T-helper 2 cell (primary cell): Measurements from ENCODE around the gene DUSP10.

Experiments
- DNase-seq, 5 experiments: peaks; one replicate each; pipeline versions ENCODE4 v3.0.0 to v3.0.0-alpha.2; 2012 to 2022

The DUSP10 gene

GRCh38 chr1:221712776-221713431 lies 29.0 kb downstream of the DUSP10 start:
- DNase-seq, result peak; percentile 36 to 96 (median 73)

- DNase-seq, result peak in 3 of 5 experiments; percentile 43 to 96 (median 73)
These were observed 29.6 kb downstream of the DUSP10 start for GRCh38 chr1:221712198-221712684.

DNA sequence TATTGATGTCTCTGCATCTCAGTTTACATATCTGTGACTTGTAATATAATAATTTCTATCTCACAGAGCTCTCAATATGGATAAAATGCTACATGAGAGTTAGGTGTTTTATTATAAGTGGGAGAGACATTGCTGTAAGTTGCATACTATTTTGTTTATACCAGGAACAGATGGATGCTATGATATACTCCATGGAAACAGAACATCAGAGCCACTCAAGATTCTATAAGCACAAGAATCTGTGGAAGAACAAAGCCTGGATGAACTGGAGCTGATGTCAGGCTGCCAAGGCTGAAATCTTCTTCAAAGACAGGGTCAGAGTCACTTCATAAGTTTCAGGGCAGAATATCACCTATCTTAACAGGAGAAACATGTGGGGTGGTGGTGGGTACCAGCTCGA lies 30.2 kb downstream of the DUSP10 start:
- DNase-seq, result no peak

DNA sequence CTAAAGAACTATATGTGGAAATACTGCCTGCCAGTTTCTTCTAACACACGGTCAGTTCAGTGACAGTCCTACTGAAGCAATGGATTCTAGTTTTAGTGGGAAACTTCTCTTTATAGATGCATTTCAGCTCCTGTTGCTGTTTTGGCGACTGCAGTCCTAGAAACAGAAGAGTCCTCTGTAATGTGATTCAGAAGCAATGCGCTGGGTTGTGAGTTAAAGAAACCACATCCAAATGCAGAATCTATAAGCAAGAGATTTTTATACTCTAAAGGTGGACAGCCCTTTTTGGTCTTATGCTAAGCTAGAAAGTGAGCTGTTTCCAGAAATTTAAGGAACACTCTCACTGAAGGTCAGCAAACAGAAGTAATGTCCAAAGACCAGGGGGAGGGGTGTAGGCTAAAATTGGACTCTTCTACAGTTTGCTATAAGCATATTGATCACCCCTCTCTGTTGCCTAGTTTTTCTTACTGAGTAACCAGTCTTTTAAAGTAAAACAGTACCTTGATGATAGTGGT lies 30.8 kb downstream of the DUSP10 start:
- DNase-seq, result peak in 1 of 5 experiments; percentile 55

DNA sequence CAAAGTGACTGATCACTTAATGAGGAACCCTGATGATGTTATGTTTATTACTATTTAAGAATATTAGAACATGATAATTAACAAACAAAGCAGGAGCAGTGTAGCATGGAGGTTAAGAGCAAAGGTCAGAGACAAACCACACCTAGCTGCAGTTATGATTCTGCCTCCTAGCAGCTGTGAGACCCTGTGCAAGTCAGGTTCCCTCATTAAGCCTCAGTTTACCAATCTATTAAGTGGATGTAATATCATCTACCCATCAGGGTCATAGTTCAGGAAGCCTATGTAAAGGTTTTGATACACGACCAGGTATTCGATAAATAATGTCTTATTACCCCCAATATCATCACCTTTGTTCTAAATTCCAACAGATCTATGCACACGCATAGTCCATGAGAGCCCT lies 32.0 kb downstream of the DUSP10 start:
- DNase-seq, result no peak

DNA sequence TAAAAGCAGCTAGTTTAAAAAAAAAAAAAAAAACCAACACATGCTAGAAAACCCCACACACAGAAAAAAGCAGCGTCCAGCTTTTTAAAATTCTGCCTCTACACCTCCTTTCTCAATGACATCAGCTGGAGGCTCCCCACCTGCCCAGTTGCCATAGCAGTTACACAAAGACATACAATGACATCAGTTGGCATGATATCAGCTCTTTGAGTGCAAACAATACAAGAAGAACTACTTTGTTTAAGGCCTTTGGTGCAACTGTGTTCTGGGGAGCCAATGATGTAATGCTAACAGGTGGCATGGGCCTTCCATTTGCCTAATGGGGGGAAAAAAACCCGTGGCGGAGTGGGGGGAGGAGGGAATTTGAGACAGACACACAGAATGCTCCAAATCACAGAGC lies 32.9 kb downstream of the DUSP10 start:
- peak in 3 of 5 experiments; percentile 65 to 84 (median 74) for DNase-seq

DNA sequence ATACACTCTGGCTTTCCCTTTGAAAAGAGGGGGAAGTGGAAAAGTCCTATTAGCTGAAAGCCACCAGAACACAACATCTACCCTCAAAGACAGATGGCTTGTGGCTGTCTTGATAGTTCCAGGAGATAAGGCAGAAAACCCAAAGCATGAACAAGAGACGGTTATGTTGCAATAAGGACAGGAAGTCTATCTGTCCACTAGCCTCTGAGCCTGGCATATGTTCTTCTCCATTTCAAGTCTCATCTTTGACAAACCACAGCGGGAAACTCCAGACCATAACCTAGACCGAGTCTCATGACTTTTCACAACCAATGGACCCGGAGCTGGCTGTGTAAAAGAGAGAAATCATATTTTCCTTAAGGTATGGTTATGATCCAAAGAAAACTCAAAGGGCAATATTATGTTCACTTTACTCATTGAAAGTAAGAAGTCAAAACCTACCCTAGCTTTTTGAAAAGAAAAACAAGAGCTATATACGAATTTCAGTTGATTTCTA lies 33.8 kb downstream of the DUSP10 start:
- DNase-seq, result peak in 4 of 5 experiments; percentile 17 to 95 (median 58)

DNA sequence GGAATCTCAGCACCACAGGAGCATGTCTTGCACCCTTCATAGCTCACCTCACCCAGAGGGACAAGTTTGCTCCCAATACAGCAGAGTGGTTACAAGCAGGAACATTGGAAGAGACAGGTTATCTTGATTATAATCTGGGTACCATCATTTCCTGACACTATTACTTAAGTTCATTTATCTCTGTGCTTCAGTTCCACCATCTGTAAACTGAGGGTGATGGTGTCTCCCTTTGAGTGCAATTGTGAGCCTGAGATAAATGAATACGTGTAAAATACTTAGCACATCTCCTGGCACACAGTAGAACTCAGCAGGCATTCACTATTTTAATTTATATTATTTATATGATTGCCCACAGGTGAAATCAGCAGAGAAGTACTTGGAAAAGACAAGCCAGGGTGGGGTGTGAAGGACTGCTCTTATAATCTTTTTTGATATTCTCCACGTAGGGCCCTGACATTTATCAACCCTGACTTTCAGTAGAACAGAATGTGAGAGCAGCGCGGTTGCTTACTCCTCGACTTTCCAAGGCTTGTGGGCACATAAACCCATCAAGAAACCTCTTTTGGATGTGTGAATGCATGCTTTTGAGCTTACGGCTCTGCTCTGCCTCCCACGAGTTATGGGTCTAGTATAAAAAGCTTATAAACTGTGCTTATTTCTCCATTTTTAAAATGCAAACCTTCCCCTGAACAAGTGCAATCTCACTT lies 34.9 kb downstream of the DUSP10 start:
- peak in 1 of 5 experiments; percentile 34 for DNase-seq

GRCh38 chr1:221706191-221706590 lies 35.7 kb downstream of the DUSP10 start:
- no peak for DNase-seq

DNA sequence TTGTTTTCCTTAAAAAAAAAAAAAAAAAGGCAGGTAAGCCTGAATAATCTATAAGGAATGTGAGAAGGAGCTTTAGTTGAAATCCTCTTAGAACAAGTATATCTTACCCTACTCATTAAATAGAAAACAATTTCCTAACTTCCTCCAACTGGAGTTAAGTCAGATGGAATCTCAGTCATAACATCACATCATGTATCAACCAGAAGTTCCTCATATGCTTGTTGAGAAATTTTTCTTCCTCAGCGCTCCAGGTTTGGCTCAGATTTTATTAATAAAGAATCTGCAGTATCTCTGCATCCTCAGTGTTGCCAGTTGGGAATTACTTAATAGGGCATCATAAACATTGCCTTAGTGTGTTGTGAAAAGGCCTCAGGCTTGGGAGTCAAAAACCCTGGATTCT lies 37.6 kb downstream of the DUSP10 start:
- DNase-seq, result no peak

DNA sequence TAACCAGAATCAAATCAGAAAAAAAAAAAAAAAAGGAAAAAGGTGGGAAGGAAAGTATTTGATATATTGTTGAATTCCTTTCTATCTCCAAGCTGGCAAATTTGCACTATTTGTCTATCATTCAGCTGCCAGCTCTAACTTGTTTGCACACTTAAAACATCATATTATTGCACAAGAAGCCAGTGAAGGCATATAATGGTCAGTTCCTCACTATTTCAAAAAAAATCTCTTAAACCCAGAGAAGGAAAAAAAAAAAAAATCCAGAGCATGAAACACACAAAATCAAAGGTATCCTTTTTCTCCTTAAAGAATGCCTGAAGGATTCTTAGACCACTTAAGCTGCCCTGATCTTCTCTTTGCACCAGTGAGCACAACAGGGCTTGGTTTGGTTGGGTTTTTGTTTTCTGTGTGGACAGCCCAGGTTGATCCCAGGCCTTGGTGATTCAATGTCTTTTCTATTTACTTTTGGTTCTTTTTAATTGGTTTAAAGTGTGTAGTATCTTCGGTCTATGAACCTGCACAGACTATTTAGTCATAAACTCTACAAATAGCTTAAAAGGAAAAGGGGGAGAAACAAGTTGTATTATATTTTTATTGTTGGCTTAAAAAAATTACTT lies 40.2 kb downstream of the DUSP10 start:
- no peak for DNase-seq

DNA sequence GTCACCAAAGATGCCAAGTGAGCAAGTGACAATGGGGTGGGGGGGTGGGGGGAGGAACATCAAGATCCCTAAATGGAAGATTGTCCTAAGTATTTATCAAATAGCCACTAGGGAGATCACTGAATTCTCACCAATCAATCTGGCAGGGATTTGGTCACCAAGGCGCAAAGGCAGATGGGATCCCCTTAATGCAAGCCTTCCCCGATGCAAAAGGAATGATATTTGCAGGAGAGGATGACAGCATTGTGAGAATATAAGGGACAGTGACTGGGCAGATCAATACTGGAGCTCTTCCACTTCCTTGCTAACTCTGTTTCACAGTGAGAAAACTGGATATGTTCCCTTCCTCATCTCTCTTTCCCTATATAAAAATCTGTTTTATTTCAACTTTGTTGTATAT lies 40.9 kb downstream of the DUSP10 start:
- DNase-seq, result no peak

GRCh38 chr1:221700536-221700935 lies 41.4 kb downstream of the DUSP10 start:
- DNase-seq, result no peak

- no peak for DNase-seq
These were observed 41.8 kb downstream of the DUSP10 start for GRCh38 chr1:221699978-221700519.

- DNase-seq, result no peak
These were observed 42.3 kb downstream of the DUSP10 start for GRCh38 chr1:221699577-221699976.

DNA sequence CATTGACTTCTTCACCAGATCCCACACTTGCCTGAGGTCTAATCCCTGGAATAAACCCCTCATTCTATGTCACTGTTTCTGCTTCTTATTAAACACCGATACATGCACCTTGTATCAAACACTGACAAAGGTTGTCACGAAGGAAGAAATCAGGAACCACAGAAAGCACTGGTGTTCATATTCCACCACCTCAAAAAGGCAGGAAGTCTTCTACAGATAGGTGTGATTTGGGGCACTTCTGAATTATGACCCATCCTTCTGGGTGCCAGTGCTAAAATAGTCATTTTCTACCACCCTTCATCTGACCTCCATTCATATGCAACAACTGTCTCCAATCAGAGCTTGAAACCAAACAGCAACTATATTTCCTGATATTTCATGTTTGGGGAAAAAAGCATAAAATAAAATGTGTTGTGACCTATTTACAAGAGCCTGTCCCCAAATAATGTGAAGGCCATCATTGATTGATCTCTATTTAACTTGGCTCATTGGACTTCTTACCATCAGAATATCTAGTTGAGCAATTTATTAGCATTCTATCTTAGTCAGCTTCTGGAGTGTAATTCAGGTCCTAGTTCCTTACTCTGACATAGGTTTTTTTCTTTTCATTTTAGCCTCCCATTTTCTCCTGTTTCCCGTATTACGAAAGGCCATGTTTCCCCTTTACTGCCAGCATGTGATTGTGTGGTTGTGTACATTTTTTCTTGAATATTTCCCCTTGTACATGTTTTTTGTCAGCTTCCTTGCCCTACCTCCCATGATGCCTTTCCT lies 43.1 kb downstream of the DUSP10 start:
- no peak for DNase-seq

GRCh38 chr1:221697923-221698425 lies 43.9 kb downstream of the DUSP10 start:
- no peak for DNase-seq

- no peak for DNase-seq
These were observed 45.0 kb downstream of the DUSP10 start for GRCh38 chr1:221696718-221697461.

DNA sequence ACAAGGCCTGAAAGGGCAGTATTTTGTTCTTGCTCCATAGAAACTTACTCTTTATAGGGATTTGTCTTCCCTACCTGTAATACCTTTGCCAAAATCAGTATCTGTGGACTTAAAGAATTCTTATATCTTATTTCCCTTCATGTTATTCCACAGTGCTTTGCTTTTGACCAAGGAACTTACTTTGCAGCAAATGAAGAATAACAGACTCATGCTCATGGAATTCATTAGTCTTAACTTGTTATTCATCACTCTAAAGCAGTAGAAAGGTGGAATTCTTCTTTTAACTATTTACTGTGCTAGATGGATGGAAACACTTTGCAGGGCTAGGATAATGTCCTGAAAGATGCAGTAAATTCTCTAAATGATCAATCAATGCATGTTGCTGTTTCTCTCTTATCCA lies 45.9 kb downstream of the DUSP10 start:
- no peak for DNase-seq

DNA sequence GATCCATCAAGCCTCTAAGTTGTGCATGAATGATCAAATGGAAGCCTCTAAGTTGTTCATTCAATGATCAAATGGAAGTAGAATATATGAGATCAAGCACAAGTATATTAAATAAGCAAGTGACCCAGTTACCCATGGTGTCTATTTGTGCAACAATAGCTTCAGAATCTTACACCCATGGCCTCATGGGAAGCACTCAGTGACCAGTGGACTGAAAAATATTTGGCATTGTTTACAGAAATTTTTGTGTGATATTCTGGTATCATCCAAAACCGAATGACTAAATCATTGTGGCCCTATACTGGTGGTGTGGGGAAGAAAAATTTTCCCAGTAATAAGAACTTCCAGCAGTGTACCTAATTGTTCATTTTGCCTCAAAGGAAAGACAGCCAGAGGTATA lies 46.6 kb downstream of the DUSP10 start:
- DNase-seq, result no peak

- DNase-seq, result no peak
These were observed 47.8 kb downstream of the DUSP10 start for GRCh38 chr1:221694109-221694508.
